CD4-positive, alpha-beta T cell treated with Interleukin-17A for 4 hours (primary cell): ENCODE data around the gene FYCO1.
A peak's percentile ranks its signal among the peaks of the same experiment; 100 is the strongest.

ENCODE experiments used
- DNase-seq: peaks from one replicate; pipeline ENCODE4 v3.0.0-alpha.2; 2020; ENCODE audit warnings: mixed read lengths

FYCO1 gene

DNA sequence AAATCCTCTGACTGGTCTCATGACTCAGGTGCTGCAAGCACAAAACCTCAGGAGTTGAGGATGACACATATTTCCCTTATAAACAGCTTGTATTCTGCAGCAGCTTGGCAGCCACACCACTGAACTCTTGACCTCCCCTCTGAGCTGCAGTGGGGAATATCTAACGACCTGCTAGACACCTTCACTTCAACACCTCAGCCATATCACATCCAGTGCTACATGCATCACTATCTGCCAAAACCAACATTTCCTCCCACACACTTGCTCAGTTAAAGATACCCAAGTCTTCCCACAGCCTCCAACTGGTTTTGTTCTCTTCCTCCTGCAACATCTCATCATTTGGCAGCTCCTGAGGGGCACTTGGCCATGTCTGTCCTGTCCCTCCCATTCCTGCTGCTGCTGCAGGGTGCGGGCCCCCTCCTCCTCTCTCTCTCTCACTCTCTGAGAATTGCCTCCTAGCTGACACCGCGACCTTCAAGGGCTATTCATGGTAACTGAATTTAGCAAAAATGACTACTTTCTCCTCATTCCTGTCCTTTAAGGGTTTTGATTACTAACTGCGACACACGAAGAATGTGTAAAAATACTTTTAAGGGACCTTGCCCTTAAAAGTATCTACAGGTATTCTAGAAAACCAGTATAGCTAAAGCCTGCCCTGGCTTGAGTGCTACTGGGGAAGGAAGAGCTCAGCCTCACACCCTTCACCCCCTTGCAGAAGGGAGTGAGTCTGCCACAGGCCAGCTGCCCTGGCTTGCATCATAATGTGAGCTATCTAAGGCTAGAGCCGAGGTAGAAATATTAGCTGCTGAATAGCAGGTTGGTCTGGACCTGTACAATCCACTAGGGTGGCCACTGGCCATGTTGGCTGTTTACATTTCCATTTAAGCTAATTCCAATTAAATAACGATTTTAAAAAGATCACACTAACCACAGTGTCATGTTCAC is 114.3 kb downstream of the FYCO1 start:
- DNase-seq = peak; percentile 59

- DNase-seq = no peak
Measured at GRCh38 chr3:45880725-45881077, 114.9 kb downstream of the FYCO1 start.

GRCh38 chr3:45878124-45878523 is 117.5 kb downstream of the FYCO1 start:
- no peak for DNase-seq

- no peak for DNase-seq
Measured at GRCh38 chr3:45874677-45875346, 120.8 kb downstream of the FYCO1 start.

GRCh38 chr3:45873638-45874037 is 122.0 kb downstream of the FYCO1 start:
- no peak for DNase-seq

DNA sequence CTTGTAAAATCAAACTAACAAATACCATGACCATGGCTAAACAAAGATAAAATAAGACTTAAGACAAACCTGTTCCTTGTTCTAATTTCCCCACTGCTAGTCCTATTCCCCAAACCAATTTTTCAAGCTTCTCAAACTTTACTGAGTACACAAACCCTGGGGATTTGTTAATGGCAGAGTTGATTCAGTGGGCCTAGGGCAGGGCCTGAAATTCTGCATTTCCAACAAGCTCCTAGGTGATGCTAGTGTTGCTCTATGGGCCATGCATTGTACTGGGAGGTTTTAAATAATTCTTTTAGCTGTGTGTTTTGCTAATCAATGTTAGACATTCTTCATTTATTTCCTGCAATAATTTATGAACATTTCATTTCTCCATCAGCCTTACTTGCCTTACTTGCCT is 122.6 kb downstream of the FYCO1 start:
- DNase-seq = no peak

DNA sequence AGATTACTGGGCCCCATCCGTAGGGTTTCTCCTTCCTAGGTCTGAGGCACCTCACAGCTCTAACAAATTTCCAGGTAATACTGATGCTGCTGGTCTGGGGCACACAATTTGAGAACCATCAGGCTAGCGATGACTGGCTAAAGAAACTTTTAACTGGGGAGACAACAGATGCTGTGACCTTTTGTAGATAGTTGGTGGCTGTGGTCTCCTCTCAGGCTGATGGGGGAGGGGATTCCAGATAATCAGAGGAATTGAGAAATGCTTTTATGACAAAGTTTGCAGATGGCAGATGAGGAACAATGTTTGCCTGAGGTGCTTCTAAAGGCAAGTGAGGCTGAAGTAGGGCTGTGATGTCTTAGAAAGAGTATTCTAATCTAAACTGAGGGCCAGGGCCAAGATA is 123.1 kb downstream of the FYCO1 start:
- DNase-seq = no peak

DNA sequence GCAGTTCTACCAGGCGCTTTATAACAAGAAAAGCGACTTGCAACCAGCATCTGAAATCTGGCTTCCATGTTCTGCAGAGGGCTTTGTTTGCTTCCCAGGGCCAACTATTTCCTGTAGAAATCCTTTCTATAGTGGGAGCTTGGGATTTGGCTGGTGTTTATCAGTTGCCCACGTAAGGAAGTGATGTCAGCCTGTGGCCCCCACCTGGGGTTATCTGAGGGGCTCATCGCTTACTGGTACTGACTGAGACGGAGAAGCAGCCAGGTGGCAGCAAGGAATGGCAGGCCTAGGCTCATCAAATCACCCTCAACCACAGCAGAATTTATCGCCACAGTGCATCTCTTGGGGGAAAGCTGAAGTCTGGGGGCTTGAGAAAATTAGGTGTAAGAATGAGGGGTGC is 123.8 kb downstream of the FYCO1 start:
- DNase-seq = no peak

DNA sequence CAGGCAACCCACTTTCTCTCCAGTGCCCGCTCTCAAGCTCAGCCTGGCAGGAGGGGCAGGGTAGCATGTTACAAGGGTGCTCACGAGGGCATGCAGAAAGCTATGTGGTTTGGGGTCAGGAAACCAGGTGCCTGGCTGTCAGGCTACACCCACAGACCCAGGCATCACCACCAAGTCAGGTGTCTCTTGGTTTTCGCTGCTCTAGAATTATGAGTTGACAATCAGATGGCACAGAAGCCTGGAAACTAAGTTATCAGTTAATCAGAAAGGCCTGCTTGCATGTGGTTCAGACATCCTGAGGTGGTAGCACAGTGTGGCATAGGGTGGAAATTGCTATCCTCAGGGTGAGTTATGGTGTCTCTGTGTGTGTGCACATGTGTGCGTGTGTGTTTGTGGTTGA is 125.5 kb downstream of the FYCO1 start:
- peak; percentile 75 for DNase-seq

GRCh38 chr3:45869638-45870037 is 126.0 kb downstream of the FYCO1 start:
- no peak for DNase-seq

GRCh38 chr3:45868650-45869049 is 127.0 kb downstream of the FYCO1 start:
- no peak for DNase-seq

DNA sequence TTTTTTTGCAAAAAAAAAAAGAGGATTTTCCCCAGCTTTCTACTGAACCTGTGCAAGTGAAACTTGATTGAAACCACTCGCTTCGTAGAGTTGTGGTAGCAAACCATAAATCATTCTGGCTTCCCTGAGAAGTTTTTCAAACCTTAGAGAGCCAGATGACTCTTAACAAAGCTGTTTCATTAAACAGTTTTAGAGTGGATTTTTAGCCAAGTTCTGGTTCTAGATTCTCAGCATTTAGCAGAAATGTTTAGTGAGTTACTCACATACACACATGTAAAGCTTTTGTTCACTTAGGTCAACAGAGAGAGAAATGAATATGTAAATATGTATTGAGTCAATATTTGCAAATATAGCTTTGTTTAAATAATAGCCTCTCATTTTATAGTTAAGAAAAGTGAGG is 127.4 kb downstream of the FYCO1 start:
- no peak for DNase-seq
